GM12892 (cell line): ENCODE data around the gene DPYD.

Source experiments
- POLR2A ChIP-seq: IDR thresholded peaks from 2 replicates; pipeline ENCODE4 v1.6.1; 2011; ENCODE audit warnings: low read depth, low read length, control low read depth
- TAF1 ChIP-seq: IDR thresholded peaks from 2 replicates; pipeline ENCODE4 v1.6.1; 2011; ENCODE audit warnings: low read depth, mild to moderate bottlenecking, control low read depth, low read length, borderline replicate concordance

- TF ChIP-seq TAF1 (no peak), POLR2A (no peak)
Measured at GRCh38 chr1:97348599-97349265, 572.1 kb downstream of the DPYD start.
